ENCODE measurements around the gene DOK4. TPM values are rescaled to one million over a fixed set of nuclear protein-coding genes. Genes with fewer than 3 reads are reported as not detected.
A peak's percentile ranks its signal among the peaks of the same experiment; 100 is the strongest.

The DOK4 gene
- polyA plus RNA-seq, 2 donors: 27.6 to 33.7 TPM

DNA sequence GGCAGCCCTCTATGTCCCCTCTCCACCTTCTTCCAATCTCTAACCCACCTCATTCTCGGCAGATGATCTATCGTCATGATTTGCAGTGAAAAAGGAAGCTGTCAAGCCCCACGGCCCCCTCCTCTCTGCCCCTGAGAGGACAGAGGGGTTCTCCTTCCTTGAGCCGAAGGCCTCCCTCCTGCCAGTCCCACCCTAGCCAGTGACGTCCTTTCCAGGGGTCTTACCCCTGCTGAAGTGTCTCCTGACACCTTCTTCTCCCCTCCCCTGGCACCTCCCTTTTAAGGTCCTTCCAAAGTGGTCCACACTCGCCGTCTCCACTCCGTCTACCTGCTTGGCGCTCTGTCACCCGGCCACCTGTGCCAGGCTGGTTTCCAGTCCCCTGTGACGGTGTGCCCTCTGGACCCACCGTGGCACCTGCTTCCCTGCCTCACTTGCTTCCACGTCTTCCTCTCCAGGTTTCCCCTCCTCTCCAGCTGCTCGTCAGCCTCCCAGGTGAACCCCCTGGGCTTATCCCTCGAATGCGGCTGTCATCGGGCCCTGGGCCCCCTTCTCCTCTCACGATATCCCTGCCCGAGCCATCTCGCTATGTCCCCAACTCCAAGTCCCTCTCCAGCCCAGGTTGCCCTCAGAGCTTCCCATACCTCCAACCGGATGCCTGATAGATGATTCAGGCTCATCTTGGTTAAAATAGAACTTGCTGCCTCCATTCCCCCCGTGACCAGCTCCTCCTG lies 44.4 kb upstream of the DOK4 start:
- Histone ChIP-seq H3K27ac (ENCODE audit: low read depth in 2 of 2, low read length in 1 of 2) (peak overlapping the region; percentile 13 to 67), H3K27me3 (ENCODE audit: control insufficient read depth in 1 of 2, insufficient read depth in 2 of 2, low read length in 2 of 2) (no peaks in the 10 kb centered on the region), H3K4me1 (ENCODE audit: control insufficient read depth in 2 of 2, insufficient read depth in 2 of 2, low read length in 1 of 2) (peaks cover 11 to 25% of the 10 kb centered on the region in 2 donors), H3K4me3 (ENCODE audit: low read depth in 1 of 2, low read length in 2 of 2) (no peak overlapping the region), H3K9me3 (ENCODE audit: control insufficient read depth in 2 of 2, insufficient read depth in 1 of 2, low read depth in 1 of 2, low read length in 1 of 2) (no peaks in the 10 kb centered on the region), H3K36me3 (ENCODE audit: control insufficient read depth in 2 of 2, insufficient read depth in 2 of 2, low read length in 1 of 2) (peaks cover 0 to 3% of the 10 kb centered on the region in 2 donors)
- 75 to 85% methylated on average over 19 to 22 of the region's 22 CpGs for WGBS, 2 donors

DNA sequence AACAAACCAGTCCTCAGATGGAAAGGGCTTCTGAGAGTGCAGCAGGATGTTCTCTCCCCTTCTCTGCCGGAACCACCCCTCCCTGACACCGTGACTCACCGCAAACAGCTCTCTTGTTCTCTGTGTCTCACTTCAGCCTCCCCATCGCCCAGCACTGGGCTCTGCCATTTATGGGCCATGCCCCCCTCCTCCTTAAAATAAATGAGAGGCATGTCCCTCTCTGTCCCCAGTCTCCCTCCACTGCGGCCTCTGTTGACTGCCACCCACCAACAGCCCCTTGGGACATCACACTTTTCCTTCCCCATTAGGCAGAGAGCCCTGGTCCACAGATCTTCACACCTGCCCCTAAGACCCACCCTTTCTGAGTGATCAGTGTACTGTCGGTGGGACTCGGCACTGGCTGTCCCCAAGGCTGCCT lies 43.8 kb upstream of the DOK4 start:
- 32 to 34% methylated on average over 7 of the region's 7 CpGs for WGBS, 2 donors
- no peaks in the 10 kb centered on the region for H3K27me3 ChIP-seq (ENCODE audit: control insufficient read depth in 1 of 2, insufficient read depth in 2 of 2, low read length in 2 of 2)
- peak overlapping the region; percentile 13 to 67 for H3K27ac ChIP-seq (ENCODE audit: low read depth in 2 of 2, low read length in 1 of 2)
- no peaks in the 10 kb centered on the region for H3K9me3 ChIP-seq (ENCODE audit: control insufficient read depth in 2 of 2, insufficient read depth in 1 of 2, low read depth in 1 of 2, low read length in 1 of 2)
- H3K4me1 ChIP-seq (ENCODE audit: control insufficient read depth in 2 of 2, insufficient read depth in 2 of 2, low read length in 1 of 2): peaks cover 11 to 23% of the 10 kb centered on the region in 2 donors
- peaks cover 0 to 3% of the 10 kb centered on the region in 2 donors for H3K36me3 ChIP-seq (ENCODE audit: control insufficient read depth in 2 of 2, insufficient read depth in 2 of 2, low read length in 1 of 2)
- no peak overlapping the region for H3K4me3 ChIP-seq (ENCODE audit: low read depth in 1 of 2, low read length in 2 of 2)

DNA sequence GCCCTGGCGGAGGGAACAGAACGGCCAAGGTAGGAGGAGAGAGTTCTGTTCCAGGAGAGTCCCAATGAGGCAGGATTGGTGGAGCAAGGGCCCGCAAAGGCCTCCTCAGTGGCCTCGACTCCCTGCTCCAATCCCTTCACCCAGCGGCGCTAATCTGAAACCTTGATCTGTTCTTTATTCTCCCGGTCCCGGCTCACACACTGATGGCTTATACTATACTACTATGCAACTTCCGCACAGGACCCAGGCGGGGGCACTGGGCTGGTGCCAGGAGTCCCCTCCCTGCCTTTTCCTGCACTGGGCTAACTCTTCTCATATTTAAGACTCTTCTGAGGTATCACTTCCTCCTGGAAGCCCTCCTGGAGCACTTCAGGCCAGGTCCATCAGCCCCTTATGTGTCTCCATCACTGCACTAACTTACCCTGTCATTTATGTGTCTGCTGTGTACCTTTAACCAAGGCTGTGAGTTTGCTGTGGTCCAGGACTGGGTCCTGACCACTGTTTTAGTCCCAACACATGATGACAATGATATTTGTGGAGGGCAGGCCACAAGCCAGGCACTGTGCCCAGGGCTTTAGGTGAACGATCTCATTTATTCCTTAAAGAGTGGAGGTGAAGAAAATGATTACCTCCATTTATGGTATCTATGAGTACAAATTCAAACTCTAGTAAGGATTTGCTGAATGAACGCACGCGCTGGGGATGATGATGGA lies 43.3 kb upstream of the DOK4 start:
- Histone ChIP-seq H3K4me1 (ENCODE audit: control insufficient read depth in 2 of 2, insufficient read depth in 2 of 2, low read length in 1 of 2) (peaks cover 11 to 21% of the 10 kb centered on the region in 2 donors), H3K27me3 (ENCODE audit: control insufficient read depth in 1 of 2, insufficient read depth in 2 of 2, low read length in 2 of 2) (no peaks in the 10 kb centered on the region), H3K4me3 (ENCODE audit: low read depth in 1 of 2, low read length in 2 of 2) (no peak overlapping the region), H3K27ac (ENCODE audit: low read depth in 2 of 2, low read length in 1 of 2) (peak overlapping the region in 1 of 2 donors; percentile 23), H3K9me3 (ENCODE audit: control insufficient read depth in 2 of 2, insufficient read depth in 1 of 2, low read depth in 1 of 2, low read length in 1 of 2) (no peaks in the 10 kb centered on the region), H3K36me3 (ENCODE audit: control insufficient read depth in 2 of 2, insufficient read depth in 2 of 2, low read length in 1 of 2) (peaks cover 0 to 3% of the 10 kb centered on the region in 2 donors)
- 59 to 74% methylated on average over 14 of the region's 14 CpGs for WGBS, 2 donors

DNA sequence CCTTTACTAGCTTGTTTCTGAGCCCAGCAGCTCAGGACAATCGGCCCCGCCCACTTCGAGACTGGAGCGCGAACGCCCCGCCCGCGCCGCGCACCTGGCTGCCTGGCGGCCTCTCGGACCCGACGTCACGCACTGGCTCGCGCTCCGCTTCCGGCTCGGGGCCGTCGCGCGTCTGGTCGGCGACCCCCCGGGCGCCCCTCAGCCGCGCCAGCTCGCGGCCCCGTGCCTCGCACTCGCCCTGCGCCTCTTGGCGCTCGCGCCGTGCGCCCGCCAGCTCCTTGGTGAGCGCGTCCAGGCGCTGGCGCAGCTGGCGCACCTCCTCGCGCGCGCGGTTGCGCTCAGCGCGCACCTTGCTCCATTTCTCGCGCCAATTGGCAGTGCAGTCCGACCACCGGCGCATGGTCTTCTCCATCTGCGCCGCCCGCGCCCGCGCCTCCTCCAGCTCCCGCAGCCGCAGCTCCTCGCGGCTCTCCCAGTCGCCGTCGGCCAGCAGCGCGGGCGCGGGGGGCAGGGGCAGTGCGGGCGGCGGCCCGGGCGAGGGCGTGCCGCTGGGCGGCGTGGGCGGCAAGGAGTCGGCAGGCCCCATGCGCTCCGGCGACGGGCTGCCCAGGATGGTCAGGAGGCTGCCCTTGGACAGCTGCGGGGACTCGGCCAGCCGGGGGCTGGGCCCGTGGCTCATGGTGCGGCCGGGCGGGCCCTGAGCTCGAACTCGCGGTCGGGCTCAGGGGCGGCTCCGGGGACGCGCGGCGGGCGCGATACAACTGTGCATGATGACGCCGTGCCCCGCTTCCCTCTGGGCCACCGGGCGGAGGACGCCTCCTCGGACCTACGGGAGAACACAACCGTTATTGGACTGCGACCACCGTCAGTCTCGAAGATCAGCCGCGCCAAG lies 42.5 kb upstream of the DOK4 start:
- H3K9me3 ChIP-seq (ENCODE audit: control insufficient read depth in 2 of 2, insufficient read depth in 1 of 2, low read depth in 1 of 2, low read length in 1 of 2): no peaks in the 10 kb centered on the region
- peak overlapping the region in 1 of 2 donors; percentile 23 for H3K27ac ChIP-seq (ENCODE audit: low read depth in 2 of 2, low read length in 1 of 2)
- 44 to 70% methylated on average over 91 to 126 of the region's 126 CpGs for WGBS, 2 donors
- peaks cover 11 to 17% of the 10 kb centered on the region in 2 donors for H3K4me1 ChIP-seq (ENCODE audit: control insufficient read depth in 2 of 2, insufficient read depth in 2 of 2, low read length in 1 of 2)
- H3K36me3 ChIP-seq (ENCODE audit: control insufficient read depth in 2 of 2, insufficient read depth in 2 of 2, low read length in 1 of 2): peaks cover 0 to 3% of the 10 kb centered on the region in 2 donors
- H3K27me3 ChIP-seq (ENCODE audit: control insufficient read depth in 1 of 2, insufficient read depth in 2 of 2, low read length in 2 of 2): no peaks in the 10 kb centered on the region
- H3K4me3 ChIP-seq (ENCODE audit: low read depth in 1 of 2, low read length in 2 of 2): peak overlapping the region; percentile 24 to 51

DNA sequence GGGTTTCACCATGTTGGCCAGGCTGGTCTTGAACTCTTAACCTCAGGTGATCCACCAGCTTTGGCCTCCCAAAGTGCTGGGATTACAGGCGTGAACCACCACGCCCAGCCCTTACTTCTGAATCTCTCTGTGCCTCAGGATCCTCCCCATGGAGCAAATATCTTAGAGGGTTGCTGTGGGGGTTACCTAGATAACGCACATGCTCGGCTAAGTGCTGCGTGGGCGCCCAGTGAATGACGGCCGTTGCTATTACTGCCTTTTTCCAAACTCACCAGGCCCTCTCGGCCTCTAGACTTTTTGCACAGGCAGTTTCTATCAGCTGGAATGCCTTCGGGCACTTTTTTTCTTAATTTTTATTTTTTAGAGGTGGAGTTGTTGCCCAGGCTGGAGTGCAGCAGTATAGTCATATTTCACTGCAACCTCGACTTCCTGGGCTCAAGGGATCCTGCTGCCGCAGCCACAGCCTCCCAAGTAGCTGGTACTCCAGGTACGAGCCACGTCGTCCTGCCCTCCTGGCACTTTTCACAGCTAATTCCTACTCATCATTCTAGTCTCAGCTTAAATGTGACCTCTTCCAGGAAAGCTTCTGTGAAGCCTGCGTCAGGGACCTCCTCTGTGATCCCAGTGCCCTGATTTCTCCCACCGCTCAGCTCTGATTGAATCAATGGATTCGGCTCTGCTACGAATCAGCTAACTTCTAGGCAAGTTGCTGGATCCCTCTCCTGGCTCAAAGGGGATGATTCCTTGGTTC lies 41.5 kb upstream of the DOK4 start:
- Histone ChIP-seq H3K36me3 (ENCODE audit: control insufficient read depth in 2 of 2, insufficient read depth in 2 of 2, low read length in 1 of 2) (no peaks in the 10 kb centered on the region), H3K9me3 (ENCODE audit: control insufficient read depth in 2 of 2, insufficient read depth in 1 of 2, low read depth in 1 of 2, low read length in 1 of 2) (no peaks in the 10 kb centered on the region), H3K4me3 (ENCODE audit: low read depth in 1 of 2, low read length in 2 of 2) (no peak overlapping the region), H3K4me1 (ENCODE audit: control insufficient read depth in 2 of 2, insufficient read depth in 2 of 2, low read length in 1 of 2) (peaks cover 6 to 7% of the 10 kb centered on the region in 2 donors), H3K27ac (ENCODE audit: low read depth in 2 of 2, low read length in 1 of 2) (peak overlapping the region in 1 of 2 donors; percentile 6), H3K27me3 (ENCODE audit: control insufficient read depth in 1 of 2, insufficient read depth in 2 of 2, low read length in 2 of 2) (no peaks in the 10 kb centered on the region)
- 85 to 92% methylated on average over 19 of the region's 19 CpGs for WGBS, 2 donors

DNA sequence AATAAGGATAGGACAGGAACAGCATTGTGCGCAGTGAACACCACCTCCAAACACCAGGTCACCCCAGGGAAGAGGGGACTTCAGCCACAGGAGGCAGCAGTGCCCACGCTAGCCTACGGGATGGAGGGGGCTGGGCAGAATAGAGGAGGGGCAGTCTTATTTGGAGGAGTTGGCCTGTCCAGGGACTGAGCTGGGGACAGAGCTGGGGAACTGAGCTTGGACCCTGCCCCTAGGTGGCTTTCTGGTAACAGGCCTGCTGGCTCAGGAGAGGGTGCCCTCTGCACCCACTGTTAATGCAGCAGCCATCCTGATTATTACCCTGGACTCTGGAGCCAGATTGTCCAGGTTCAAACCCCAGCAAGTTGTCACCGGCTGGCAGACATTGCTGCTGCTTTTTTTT lies 40.7 kb upstream of the DOK4 start:
- 80 to 92% methylated on average over 4 of the region's 4 CpGs for WGBS, 2 donors
- Histone ChIP-seq H3K9me3 (ENCODE audit: control insufficient read depth in 2 of 2, insufficient read depth in 1 of 2, low read depth in 1 of 2, low read length in 1 of 2) (no peaks in the 10 kb centered on the region), H3K4me3 (ENCODE audit: low read depth in 1 of 2, low read length in 2 of 2) (no peak overlapping the region), H3K27me3 (ENCODE audit: control insufficient read depth in 1 of 2, insufficient read depth in 2 of 2, low read length in 2 of 2) (no peaks in the 10 kb centered on the region), H3K4me1 (ENCODE audit: control insufficient read depth in 2 of 2, insufficient read depth in 2 of 2, low read length in 1 of 2) (peaks cover 3 to 4% of the 10 kb centered on the region in 2 donors), H3K36me3 (ENCODE audit: control insufficient read depth in 2 of 2, insufficient read depth in 2 of 2, low read length in 1 of 2) (no peaks in the 10 kb centered on the region), H3K27ac (ENCODE audit: low read depth in 2 of 2, low read length in 1 of 2) (no peak overlapping the region)

DNA sequence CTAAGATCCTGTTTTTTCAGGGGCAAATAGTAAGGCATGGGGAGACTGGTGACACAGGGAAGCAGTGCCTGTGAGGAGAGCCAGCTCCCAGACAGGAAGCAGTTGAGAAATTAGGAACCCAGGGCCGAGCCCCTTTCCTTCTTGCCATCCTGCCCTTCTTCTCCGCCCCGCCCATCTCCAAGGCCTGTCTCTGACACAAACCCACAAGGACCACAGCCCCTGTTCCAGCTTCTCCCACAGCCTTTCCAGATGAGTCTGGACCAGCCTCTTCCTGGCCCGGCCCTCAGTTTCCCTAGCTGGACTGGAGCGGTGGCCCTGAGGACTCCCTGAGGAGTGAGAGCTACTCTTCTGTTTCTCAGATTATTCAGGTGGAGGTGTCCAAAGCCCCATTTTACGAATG lies 40.2 kb upstream of the DOK4 start:
- Histone ChIP-seq H3K27ac (ENCODE audit: low read depth in 2 of 2, low read length in 1 of 2) (no peak overlapping the region), H3K4me1 (ENCODE audit: control insufficient read depth in 2 of 2, insufficient read depth in 2 of 2, low read length in 1 of 2) (peaks cover 3 to 4% of the 10 kb centered on the region in 2 donors), H3K4me3 (ENCODE audit: low read depth in 1 of 2, low read length in 2 of 2) (no peak overlapping the region), H3K9me3 (ENCODE audit: control insufficient read depth in 2 of 2, insufficient read depth in 1 of 2, low read depth in 1 of 2, low read length in 1 of 2) (no peaks in the 10 kb centered on the region), H3K36me3 (ENCODE audit: control insufficient read depth in 2 of 2, insufficient read depth in 2 of 2, low read length in 1 of 2) (no peaks in the 10 kb centered on the region), H3K27me3 (ENCODE audit: control insufficient read depth in 1 of 2, insufficient read depth in 2 of 2, low read length in 2 of 2) (no peaks in the 10 kb centered on the region)
- WGBS, 2 donors: 82 to 87% methylated on average over 6 of the region's 6 CpGs

DNA sequence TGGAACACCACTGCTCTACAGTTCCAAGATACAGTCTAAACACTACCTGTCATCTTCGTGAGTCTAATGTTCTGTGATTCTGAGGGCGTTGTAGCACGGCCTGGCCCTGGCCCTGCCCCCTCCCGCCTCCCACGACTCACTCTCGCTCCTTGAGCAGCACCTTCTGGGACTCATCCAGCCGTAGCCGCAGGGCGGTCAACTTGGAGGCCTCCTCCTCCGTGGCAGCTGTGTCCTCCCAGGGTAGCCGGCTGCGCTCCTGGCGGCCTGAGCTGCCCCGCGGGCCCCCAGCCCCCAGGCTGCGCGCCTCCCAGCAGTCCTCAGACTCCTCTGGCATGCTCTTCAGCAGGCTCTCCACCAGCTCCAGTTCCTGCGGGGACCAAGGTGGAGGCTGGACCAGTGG lies 39.5 kb upstream of the DOK4 start:
- Histone ChIP-seq H3K27me3 (ENCODE audit: control insufficient read depth in 1 of 2, insufficient read depth in 2 of 2, low read length in 2 of 2) (no peaks in the 10 kb centered on the region), H3K4me3 (ENCODE audit: low read depth in 1 of 2, low read length in 2 of 2) (no peak overlapping the region), H3K4me1 (ENCODE audit: control insufficient read depth in 2 of 2, insufficient read depth in 2 of 2, low read length in 1 of 2) (peaks cover 3 to 4% of the 10 kb centered on the region in 2 donors), H3K36me3 (ENCODE audit: control insufficient read depth in 2 of 2, insufficient read depth in 2 of 2, low read length in 1 of 2) (no peaks in the 10 kb centered on the region), H3K27ac (ENCODE audit: low read depth in 2 of 2, low read length in 1 of 2) (no peak overlapping the region), H3K9me3 (ENCODE audit: control insufficient read depth in 2 of 2, insufficient read depth in 1 of 2, low read depth in 1 of 2, low read length in 1 of 2) (no peaks in the 10 kb centered on the region)
- 84 to 88% methylated on average over 18 of the region's 18 CpGs for WGBS, 2 donors

DNA sequence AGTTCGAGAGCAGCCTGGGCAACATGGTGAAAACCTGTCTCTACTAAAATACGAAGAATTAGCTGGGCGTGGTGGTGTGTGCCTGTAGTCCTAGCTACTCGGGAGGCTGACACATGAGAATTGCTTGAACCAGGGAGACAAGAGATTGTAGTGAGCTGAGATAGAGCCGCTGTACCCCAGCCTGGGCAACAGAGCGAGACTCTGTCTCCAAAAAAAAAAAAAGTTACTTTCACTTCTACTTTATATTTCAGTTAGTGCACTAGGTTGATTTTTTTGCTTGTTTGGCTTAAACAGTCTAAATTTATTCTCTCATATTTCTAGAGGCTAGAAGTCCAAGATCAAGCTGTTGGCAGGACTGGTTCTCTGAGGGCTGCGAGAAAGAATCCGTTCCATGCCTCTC lies 36.7 kb upstream of the DOK4 start:
- Histone ChIP-seq H3K4me3 (ENCODE audit: low read depth in 1 of 2, low read length in 2 of 2) (no peak overlapping the region), H3K27me3 (ENCODE audit: control insufficient read depth in 1 of 2, insufficient read depth in 2 of 2, low read length in 2 of 2) (no peaks in the 10 kb centered on the region), H3K4me1 (ENCODE audit: control insufficient read depth in 2 of 2, insufficient read depth in 2 of 2, low read length in 1 of 2) (no peaks in the 10 kb centered on the region), H3K9me3 (ENCODE audit: control insufficient read depth in 2 of 2, insufficient read depth in 1 of 2, low read depth in 1 of 2, low read length in 1 of 2) (no peaks in the 10 kb centered on the region), H3K36me3 (ENCODE audit: control insufficient read depth in 2 of 2, insufficient read depth in 2 of 2, low read length in 1 of 2) (peaks cover 0 to 3% of the 10 kb centered on the region in 2 donors), H3K27ac (ENCODE audit: low read depth in 2 of 2, low read length in 1 of 2) (no peak overlapping the region)
- 86 to 90% methylated on average over 8 of the region's 8 CpGs for WGBS, 2 donors

Data from esophagus (tissue), 2 donors.